OCI-LY3 (cell line): ENCODE data around the gene C1QTNF6.

Experiments used
- H2AFZ ChIP-seq: fragments of 200-600, 300-600 bp; shearing (Covaris generic); 2 replicates; pipeline ENCODE4 v1.6.0; 2014; ENCODE audit warnings: antibody characterized with exemption, low read depth, low read length
- H3K27ac ChIP-seq: fragments of 200-600, 300-600 bp; sonication (generic); 2 replicates; pipeline ENCODE4 v1.5.1; 2014; ENCODE audit warnings: mild to moderate bottlenecking, low read length, moderate library complexity, mixed read lengths
- H3K27me3 ChIP-seq: fragments of 200-600, 300-600 bp; sonication (generic); 2 replicates; pipeline ENCODE4 v1.6.1; 2014; ENCODE audit warnings: low read depth, low read length, mixed read lengths
- H3K36me3 ChIP-seq: fragments of 200-600, 300-600 bp; sonication (generic); replicated peaks from 2 replicates; pipeline ENCODE3; 2014; ENCODE audit warnings: low read depth, low read length, mixed read lengths
- H3K4me1 ChIP-seq: fragments of 300-600, 200-600 bp; sonication (generic); 2 replicates; pipeline ENCODE4 v1.6.1; 2014; ENCODE audit warnings: low read length, mixed read lengths
- H3K4me2 ChIP-seq: fragments of 200-600, 300-600 bp; sonication (generic); 2 replicates; pipeline ENCODE4 v1.6.1; 2014; ENCODE audit warnings: low read length, mixed read lengths
- H3K4me3 ChIP-seq: fragments of 300-600, 200-600 bp; sonication (generic); 2 replicates; pipeline ENCODE4 v1.5.1; 2014; ENCODE audit warnings: antibody characterized with exemption, mild to moderate bottlenecking, low read length, moderate library complexity
- H3K79me2 ChIP-seq: fragments of 300-600, 200-600 bp; shearing (Covaris generic); 2 replicates; pipeline ENCODE4 v1.6.1; 2014; ENCODE audit warnings: mild to moderate bottlenecking, low read length, mixed read lengths
- H3K9ac ChIP-seq: fragments of 300-600, 200-600 bp; shearing (Covaris generic); 2 replicates; pipeline ENCODE4 v1.6.0; 2014; ENCODE audit warnings: mild to moderate bottlenecking, low read length, moderate library complexity
- H3K9me3 ChIP-seq: fragments of 200-600, 300-600 bp; shearing (Covaris generic); 2 replicates; pipeline ENCODE4 v1.6.1; 2014; ENCODE audit warnings: low read length, mixed read lengths; ENCODE audit not compliant: insufficient read depth
- H4K20me1 ChIP-seq: fragments of 200-600, 300-600 bp; sonication (generic); 2 replicates; pipeline ENCODE4 v1.6.1; 2016; ENCODE audit warnings: low read length, mixed read lengths; ENCODE audit not compliant: insufficient read depth
- EZH2phosphoT487 ChIP-seq: fragments of 200-600 bp; shearing (Covaris generic); IDR thresholded peaks from 2 replicates; pipeline ENCODE4 v1.6.1; 2018; ENCODE audit warnings: antibody characterized with exemption, mixed run types, low read depth
- TF ChIP-seq, protein P1 (sequence below): fragments of 200-600, 300-600 bp; sonication (generic); IDR thresholded peaks from 2 replicates; pipeline ENCODE4 v1.5.1; 2014; ENCODE audit warnings: antibody characterized with exemption, low read length, low read depth

C1QTNF6 gene

GRCh38 chr22:37177221-37177620 lies 10.8 kb downstream of the C1QTNF6 start:
- Histone ChIP-seq H3K4me1 (peaks cover 17% of the 10 kb centered on the region), H3K4me2 (peak overlapping the region; percentile 38), H3K27ac (no peak overlapping the region), H3K9ac (no peak overlapping the region; the same call in 1 of the 2 replicates), H3K27me3 (peaks cover 27% of the 10 kb centered on the region), H3K9me3 (no peaks in the 10 kb centered on the region), H4K20me1 (no peaks in the 10 kb centered on the region), H3K36me3 (no peaks in the 10 kb centered on the region), H3K4me3 (no peak overlapping the region), H2AFZ (0 out of 2 replicates have a peak overlapping the region, but pooled peaks have one; percentile 26), H3K79me2 (no peaks in the 10 kb centered on the region)
- TF ChIP-seq EZH2phosphoT487: no peak
- TF ChIP-seq, protein P1, sequence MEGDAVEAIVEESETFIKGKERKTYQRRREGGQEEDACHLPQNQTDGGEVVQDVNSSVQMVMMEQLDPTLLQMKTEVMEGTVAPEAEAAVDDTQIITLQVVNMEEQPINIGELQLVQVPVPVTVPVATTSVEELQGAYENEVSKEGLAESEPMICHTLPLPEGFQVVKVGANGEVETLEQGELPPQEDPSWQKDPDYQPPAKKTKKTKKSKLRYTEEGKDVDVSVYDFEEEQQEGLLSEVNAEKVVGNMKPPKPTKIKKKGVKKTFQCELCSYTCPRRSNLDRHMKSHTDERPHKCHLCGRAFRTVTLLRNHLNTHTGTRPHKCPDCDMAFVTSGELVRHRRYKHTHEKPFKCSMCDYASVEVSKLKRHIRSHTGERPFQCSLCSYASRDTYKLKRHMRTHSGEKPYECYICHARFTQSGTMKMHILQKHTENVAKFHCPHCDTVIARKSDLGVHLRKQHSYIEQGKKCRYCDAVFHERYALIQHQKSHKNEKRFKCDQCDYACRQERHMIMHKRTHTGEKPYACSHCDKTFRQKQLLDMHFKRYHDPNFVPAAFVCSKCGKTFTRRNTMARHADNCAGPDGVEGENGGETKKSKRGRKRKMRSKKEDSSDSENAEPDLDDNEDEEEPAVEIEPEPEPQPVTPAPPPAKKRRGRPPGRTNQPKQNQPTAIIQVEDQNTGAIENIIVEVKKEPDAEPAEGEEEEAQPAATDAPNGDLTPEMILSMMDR: no peak

DNA sequence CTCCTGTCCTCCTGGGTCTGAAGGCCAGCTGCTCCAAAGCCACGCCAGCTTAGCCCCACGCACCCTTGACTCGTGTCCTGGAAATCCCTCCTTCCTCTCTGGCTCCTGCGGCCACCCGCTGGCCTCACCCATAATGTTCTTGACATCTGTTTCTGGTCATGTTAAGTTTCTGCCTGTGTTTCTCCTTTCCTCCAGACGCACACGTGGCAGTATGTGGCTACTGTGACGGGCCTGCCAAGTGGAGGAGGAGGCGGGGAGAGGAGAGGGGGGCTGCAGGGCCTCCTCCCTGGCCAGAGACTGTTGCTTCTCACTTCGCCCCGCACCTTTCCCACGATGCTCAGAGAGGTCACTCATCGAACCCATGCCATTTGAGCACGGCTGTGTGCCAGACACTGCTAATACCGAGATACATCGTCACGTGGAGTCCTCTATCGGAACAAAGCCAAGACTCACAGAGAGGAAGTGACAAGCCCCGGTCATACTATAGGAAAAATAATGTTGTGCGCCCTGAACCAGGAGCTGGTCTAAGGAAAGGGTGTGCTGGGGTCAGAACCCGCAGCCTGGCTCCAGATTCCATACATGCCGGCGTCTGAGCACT lies 11.5 kb downstream of the C1QTNF6 start:
- H3K9me3 ChIP-seq: no peaks in the 10 kb centered on the region
- peak overlapping the region; percentile 38 for H3K4me2 ChIP-seq
- H3K79me2 ChIP-seq: no peaks in the 10 kb centered on the region
- peaks cover 17% of the 10 kb centered on the region for H3K4me1 ChIP-seq
- no peak for TF ChIP-seq EZH2phosphoT487
- TF ChIP-seq, protein P1: no peak
- H4K20me1 ChIP-seq: no peaks in the 10 kb centered on the region
- H3K27ac ChIP-seq: no peak overlapping the region
- H2AFZ ChIP-seq: peak overlapping the region; percentile 26; the same call in 1 of the 2 replicates
- peaks cover 27% of the 10 kb centered on the region for H3K27me3 ChIP-seq
- no peak overlapping the region; the same call in 1 of the 2 replicates for H3K9ac ChIP-seq
- H3K4me3 ChIP-seq: 0 out of 2 replicates have a peak overlapping the region, but pooled peaks have one; percentile 4
- H3K36me3 ChIP-seq: no peaks in the 10 kb centered on the region

DNA sequence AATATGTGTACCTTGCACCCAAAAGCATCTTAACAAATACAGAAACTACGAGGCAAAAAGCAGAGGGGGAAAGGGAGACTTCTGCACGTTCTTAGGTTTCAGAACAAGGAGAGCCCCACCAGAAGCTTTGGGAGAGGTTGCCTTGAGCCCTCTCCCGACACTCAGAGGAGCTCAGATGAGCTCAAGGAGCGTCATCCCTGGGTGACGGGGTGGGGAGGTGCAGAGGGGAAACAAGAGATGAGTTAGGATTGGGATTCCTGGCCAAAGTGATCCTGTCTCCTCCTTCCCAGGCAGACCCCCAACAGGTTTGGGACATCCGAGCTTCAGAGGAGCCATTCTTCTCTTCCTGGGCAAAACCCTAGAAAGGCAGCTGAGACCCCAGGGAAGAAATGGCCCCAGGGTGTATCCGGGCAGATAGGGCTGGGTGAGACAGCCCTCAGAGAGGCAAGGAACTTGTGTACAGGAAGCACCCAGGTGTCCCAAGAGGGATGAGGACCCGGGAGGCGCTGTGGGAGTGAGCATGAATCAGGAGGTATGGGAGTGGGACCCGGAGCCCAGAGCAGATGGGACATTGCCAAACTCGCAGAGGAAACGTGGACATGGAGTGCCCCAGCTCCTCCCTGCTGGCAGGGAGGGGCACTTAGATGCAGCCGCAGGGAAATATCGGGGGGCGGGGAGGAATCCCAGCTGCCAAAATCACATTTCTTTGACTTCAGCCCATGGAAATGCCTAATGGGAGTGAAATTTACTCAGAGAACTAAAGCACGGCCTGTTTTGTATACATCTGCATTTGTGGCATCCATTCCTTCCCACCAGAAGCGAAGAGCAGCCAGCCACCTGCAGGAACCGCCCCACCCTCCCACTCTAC lies 12.4 kb downstream of the C1QTNF6 start:
- Histone ChIP-seq H2AFZ (no peak overlapping the region), H3K4me1 (peaks cover 17% of the 10 kb centered on the region), H4K20me1 (no peaks in the 10 kb centered on the region), H3K4me3 (no peak overlapping the region), H3K79me2 (no peaks in the 10 kb centered on the region), H3K4me2 (no peak overlapping the region), H3K27me3 (peaks cover 27% of the 10 kb centered on the region), H3K36me3 (no peaks in the 10 kb centered on the region), H3K9me3 (no peaks in the 10 kb centered on the region), H3K27ac (no peak overlapping the region), H3K9ac (no peak overlapping the region)
- TF ChIP-seq, protein P1: no peak
- no peak for TF ChIP-seq EZH2phosphoT487

- no peaks in the 10 kb centered on the region for H3K79me2 ChIP-seq
- no peak overlapping the region for H3K9ac ChIP-seq
- no peaks in the 10 kb centered on the region for H3K36me3 ChIP-seq
- H3K4me1 ChIP-seq: peaks cover 17% of the 10 kb centered on the region
- no peaks in the 10 kb centered on the region for H3K9me3 ChIP-seq
- H3K4me3 ChIP-seq: no peak overlapping the region
- no peak overlapping the region for H3K27ac ChIP-seq
- no peak for TF ChIP-seq EZH2phosphoT487
- TF ChIP-seq, protein P1: no peak
- H2AFZ ChIP-seq: no peak overlapping the region
- H4K20me1 ChIP-seq: no peaks in the 10 kb centered on the region
- peaks cover 27% of the 10 kb centered on the region for H3K27me3 ChIP-seq
- no peak overlapping the region for H3K4me2 ChIP-seq
These were observed 13.1 kb downstream of the C1QTNF6 start for GRCh38 chr22:37174964-37175363.
